ENCODE measurements around the gene RBM17.

- TF ChIP-seq TEAD4 (IDR thresholded peaks at IDR 0.05) (no peak), TCF12 (IDR thresholded peaks at IDR 0.05; ENCODE audit: low read depth) (no peak)
These were observed 65.0 kb downstream of the RBM17 start for GRCh38 chr10:6153845-6154244.
